ENCODE measurements around the gene SIGLEC15. TPM values are rescaled to one million over a fixed set of nuclear protein-coding genes. Genes with fewer than 3 reads are reported as not detected.
"Not testable (repeated sequence)": the region's sequence is repeated elsewhere in the genome, so short reads cannot be mapped to it uniquely, and the experiment has no call there.

SIGLEC15 gene
- total RNA-seq, 1 donor, result 6.2 TPM

DNA sequence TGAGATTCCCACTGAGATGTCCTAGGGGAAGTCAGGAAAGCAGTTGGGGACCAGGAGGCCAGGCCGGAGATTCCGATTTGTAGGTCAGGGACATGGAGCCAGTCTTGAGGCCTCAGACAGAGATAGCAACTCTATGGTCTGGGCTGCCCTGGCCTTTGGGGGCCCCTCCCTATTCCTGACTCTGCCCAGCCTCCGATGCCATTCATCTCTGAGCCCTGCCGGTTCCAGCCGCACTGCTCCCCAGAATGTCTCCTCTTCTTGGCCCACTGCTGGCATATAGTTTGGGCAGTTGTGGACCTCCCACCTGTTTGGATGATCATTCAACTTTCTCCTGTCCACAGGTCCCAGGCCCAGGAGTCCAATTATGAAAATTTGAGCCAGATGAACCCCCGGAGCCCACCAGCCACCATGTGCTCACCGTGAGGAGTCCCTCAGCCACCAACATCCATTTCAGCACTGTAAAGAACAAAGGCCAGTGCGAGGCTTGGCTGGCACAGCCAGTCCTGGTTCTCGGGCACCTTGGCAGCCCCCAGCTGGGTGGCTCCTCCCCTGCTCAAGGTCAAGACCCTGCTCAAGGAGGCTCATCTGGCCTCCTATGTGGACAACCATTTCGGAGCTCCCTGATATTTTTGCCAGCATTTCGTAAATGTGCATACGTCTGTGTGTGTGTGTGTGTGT lies 16.4 kb downstream of the SIGLEC15 start:
- no peak for DNase-seq (ENCODE audit: low read depth in 2 of 3, low spot score in 2 of 3)

GRCh38 chr18:45843019-45843418 lies 17.5 kb downstream of the SIGLEC15 start:
- no peak for DNase-seq (ENCODE audit: low read depth in 2 of 3, low spot score in 2 of 3)

DNA sequence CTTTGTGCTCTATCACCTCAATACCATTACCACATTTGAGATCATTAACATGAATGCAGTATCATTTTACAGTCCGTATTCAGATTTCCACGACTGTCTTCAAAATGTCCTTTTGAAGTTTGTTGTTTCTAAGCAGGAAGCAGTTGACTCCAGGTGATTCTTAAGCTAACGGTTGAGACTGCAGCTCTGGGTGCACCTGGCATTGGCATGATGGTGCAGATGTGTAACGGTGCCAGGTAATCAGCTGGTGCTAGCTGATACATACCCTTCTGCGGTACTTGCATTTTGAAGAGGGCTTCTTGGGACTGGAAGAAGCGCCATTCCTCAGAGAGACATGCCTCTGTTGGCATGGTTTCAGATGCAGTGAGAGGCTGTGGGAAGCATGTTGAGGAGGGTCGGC lies 19.5 kb downstream of the SIGLEC15 start:
- DNase-seq (ENCODE audit: low read depth in 2 of 3, low spot score in 2 of 3), result no peak

DNA sequence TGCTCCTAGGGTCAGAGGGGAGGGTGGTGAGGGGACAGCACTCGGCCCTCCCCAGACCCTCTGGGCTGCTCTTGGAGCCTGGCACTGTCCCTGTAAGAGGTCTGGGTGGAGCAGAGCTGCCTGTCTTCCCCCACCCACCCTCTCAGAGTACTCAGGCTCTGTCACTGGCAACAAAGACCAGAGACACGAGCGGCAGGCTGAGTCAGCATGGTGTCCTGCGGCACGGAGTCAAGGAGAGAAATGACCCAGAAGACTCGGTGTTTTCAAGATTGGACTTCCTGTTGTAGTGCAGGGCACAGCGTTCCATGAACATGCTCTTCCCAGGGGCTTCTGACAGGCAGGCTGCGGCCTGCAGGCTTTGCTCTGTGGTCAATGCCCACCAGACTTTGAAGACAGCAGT lies 19.9 kb downstream of the SIGLEC15 start:
- DNase-seq (ENCODE audit: low read depth in 2 of 3, low spot score in 2 of 3), result no peak

DNA sequence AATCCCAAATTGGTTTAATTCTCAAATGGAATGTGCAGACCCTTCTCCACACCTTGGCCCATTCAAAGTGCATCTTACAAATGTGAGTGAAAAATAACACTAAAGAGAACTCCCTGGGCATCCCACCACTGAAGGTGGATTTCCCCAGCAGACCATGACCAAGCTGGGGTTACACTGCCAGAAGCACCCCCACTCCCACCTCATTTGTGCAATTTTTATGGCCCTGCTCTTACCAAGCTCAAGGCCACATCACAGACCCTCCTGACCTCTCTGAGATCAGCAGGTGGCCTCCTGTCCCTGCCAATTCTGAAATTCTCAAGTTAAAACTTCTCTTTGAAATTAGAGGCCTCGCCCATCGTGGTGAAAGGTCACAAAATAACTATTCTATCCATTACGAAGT lies 21.6 kb downstream of the SIGLEC15 start:
- no peak for DNase-seq (ENCODE audit: low read depth in 2 of 3, low spot score in 2 of 3)

DNA sequence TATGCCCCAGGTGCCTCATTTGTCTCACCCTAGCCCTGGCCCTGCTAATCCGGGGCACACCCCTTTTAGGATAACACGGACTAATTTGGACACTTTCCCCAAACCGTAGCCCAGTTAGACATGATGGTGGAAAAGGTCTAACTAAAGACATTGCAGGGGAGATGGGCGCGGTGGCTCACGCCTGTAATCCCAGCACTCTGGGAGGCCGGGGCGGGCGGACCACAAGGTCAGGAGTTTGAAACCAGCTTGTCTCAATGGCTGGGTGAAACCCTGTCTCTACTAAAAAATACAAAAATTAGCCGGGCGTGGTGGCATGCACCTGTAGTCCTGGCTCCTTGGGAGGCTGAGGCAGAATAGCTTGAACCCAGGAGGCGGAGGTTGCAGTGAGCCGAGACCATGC lies 23.2 kb downstream of the SIGLEC15 start:
- DNase-seq (ENCODE audit: low read depth in 2 of 3, low spot score in 2 of 3), result not testable (repeated sequence)

- no peak for DNase-seq (ENCODE audit: low read depth in 2 of 3, low spot score in 2 of 3)
These were observed 24.1 kb downstream of the SIGLEC15 start for GRCh38 chr18:45849529-45849928.

- DNase-seq (ENCODE audit: low read depth in 2 of 3, low spot score in 2 of 3), result no peak
These were observed 24.5 kb downstream of the SIGLEC15 start for GRCh38 chr18:45850021-45850420.

DNA sequence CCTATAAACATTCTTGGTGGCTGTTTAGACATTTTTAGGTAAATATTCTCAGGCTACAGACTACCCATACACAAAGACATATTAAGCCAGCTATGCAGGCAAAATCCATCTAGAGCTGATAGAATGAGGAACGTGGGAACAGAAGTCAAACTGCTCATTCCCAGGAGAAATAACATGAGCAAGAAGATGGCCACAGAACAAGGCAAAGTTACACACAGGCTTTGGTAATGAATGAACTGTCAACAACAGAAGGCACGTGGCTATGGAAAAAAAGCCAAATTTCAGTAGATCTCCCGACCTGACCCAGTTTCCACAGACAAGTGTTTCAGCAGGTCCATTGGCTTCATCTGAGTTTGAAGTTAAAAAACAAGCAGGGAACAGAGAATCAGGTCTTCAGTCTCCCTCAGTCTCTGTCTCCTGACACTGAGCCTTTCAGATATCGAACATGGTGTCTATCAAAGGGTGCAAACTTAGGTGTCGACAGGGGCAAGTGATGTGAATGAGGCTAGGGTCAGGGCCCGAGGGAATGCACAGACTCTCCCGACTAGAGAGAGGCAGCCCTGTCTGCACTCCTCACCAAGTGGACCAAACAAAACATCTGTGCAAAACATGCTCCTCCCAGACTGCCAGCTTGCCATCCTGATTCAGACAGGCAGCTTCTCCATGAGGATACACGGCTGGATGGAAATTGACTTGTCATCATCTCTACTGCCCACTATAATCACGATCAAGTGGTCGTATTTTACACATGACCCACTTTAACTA lies 25.9 kb downstream of the SIGLEC15 start:
- DNase-seq (ENCODE audit: low read depth in 2 of 3, low spot score in 2 of 3), result no peak

DNA sequence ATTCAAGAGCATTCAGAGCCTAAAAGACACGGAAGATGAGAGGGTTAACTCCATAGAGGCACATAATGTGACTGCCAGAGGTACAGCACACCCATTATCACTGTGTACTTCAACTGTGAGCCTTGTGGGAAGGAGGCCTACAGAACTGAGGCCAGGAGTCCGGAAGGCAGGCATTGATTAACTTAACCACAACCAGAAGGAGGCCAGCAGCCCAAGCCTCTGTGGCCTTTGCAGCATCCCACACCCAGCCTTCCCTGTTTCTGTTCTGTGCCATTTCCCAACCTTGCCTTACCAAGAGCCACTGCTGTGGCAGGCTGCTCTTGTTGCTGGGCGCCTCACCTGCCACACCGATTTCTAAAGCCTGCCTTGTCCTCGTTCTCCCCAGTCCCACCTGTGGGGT lies 27.2 kb downstream of the SIGLEC15 start:
- no peak for DNase-seq (ENCODE audit: low read depth in 2 of 3, low spot score in 2 of 3)

- no peak for DNase-seq (ENCODE audit: low read depth in 2 of 3, low spot score in 2 of 3)
These were observed 28.6 kb downstream of the SIGLEC15 start for GRCh38 chr18:45854036-45854586.

- no peak for DNase-seq (ENCODE audit: low read depth in 2 of 3, low spot score in 2 of 3)
These were observed 31.1 kb downstream of the SIGLEC15 start for GRCh38 chr18:45856531-45856930.

DNA sequence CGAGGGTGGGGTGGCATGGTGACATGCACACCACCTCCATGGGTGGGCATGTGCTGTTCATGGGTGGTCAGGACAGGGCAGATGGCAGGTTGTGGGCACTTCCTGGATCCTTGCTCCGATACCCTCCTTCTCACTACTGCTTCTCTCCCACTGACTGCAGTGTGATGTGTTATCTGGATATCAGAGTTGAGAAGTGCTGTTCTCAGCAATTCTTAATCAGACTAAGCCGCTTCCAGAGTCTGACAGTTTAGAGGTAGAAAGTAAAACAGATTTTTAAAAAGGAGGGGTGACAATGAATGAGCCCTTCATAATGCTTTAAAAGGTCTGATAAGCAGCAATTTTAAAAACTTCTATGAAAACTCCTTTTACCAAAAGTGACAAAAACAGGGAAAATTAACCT lies 33.9 kb downstream of the SIGLEC15 start:
- no peak for DNase-seq (ENCODE audit: low read depth in 2 of 3, low spot score in 2 of 3)

DNA sequence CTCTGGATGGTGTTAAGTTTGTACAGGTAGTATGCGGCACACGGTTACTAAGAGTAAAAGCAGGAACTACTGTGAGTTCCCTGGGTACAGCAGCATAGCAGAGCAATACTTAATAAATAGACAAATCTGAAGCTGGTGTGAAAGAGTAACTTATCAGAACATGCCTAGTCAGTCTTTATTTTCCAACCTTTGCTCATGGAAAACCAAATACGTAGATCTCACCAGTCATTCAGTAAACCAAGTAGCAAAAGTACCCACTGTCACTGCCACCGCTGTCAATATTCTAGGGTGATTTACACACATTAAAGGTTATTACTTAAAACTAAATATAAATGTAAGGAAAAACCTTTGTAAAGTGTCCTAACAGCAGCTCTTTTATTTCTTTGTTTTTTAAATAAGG lies 35.0 kb downstream of the SIGLEC15 start:
- no peak for DNase-seq (ENCODE audit: low read depth in 2 of 3, low spot score in 2 of 3)

GRCh38 chr18:45860971-45861370 lies 35.5 kb downstream of the SIGLEC15 start:
- no peak for DNase-seq (ENCODE audit: low read depth in 2 of 3, low spot score in 2 of 3)

- DNase-seq (ENCODE audit: low read depth in 2 of 3, low spot score in 2 of 3), result no peak
These were observed 36.5 kb downstream of the SIGLEC15 start for GRCh38 chr18:45861926-45862325.

GRCh38 chr18:45863469-45863868 lies 38.0 kb downstream of the SIGLEC15 start:
- no peak for DNase-seq (ENCODE audit: low read depth in 2 of 3, low spot score in 2 of 3)

DNA sequence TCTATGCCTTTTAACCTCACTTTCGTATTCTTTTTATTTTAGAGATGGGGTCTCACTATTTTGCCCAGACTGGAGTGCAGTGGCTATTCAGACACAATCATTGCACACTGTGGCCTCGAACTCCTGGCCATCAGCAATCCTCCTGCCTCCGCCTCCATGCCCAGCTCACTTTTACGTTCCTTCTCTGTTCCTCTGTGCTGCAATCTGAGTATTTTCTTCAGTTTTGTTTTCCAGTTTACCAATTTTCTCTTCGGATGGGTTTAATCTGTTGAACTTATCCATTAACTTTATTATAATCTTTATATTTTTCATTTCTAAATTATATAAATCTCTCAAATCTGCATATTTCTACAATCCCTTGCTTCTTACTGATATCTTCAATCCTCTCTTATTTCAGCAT lies 38.6 kb downstream of the SIGLEC15 start:
- DNase-seq (ENCODE audit: low read depth in 2 of 3, low spot score in 2 of 3), result no peak

DNA sequence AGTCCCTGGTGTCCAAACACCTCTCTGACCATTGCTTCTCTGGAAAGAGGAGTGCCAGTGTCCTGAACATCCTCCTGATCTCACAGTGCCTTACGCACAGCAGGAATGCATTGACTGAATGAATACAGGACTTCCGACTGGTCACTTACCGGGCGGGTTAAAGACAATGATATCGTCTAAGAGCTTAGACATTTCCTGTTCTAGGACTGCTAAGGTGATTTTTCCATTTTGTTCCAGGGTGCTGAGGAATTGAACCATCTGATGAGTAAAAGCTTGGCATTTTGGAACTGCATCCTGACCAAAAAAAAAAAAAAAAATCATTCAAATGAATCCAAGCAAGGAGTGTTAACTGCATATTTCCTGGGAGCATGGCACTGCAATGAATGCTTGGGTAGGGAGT lies 40.0 kb downstream of the SIGLEC15 start:
- no peak for DNase-seq (ENCODE audit: low read depth in 2 of 3, low spot score in 2 of 3)

DNA sequence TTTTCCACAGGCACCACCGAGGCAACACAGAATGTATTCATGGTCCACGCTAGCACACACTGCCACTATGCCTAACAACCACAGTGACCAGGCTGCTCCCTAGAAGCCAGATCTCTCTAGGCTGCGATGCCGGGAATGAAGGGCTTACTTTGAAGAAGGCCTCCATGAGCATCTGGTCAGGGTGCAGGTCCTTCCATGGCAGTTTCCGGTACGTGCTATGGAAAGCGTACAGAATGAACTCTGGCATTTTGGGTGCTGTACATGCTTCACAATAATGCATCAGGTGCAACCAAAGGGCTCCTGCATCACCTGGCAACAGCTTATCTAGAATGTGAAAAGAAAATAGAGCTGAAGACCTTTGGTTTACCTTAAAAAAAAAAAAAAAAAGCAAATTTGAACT lies 44.9 kb downstream of the SIGLEC15 start:
- no peak for DNase-seq (ENCODE audit: low read depth in 2 of 3, low spot score in 2 of 3)

DNA sequence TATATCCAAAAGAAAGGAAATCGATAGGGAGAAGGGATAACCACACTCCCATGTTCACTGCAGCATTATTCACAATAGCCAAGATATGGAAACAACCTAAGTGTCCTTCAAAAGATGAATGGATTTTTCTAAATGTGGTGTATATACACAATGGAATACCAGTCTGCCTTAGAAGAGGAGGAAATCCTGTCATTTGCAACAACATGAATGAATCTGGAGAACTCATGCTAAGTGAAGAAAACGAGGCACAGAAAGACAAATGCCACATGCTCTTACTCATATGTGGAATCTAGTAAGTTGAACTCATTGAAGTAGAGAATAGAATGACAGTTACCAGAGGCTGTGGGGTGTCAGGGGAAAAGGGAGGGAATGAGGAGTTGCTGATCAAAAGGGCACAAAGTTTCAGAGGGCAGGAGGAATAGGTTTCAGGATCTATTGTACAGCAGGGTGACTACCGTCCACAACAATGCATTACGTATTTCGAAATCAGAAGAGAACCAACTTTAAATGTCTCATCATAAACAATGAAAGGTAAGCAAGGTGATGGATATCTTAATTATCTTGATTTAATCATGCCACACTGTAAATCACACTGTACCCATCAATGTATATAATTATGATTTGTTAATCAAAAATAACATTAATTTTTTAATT lies 46.1 kb downstream of the SIGLEC15 start:
- no peak for DNase-seq (ENCODE audit: low read depth in 2 of 3, low spot score in 2 of 3)
